ENCODE measurements around the gene PABPN1. TPM values are rescaled to one million over a fixed set of nuclear protein-coding genes. Genes with fewer than 3 reads are reported as not detected.
A peak's percentile ranks its signal among the peaks of the same experiment; 100 is the strongest.

The PABPN1 gene
- polyA plus RNA-seq, 1 donor from 2014 or later = 431 TPM

DNA sequence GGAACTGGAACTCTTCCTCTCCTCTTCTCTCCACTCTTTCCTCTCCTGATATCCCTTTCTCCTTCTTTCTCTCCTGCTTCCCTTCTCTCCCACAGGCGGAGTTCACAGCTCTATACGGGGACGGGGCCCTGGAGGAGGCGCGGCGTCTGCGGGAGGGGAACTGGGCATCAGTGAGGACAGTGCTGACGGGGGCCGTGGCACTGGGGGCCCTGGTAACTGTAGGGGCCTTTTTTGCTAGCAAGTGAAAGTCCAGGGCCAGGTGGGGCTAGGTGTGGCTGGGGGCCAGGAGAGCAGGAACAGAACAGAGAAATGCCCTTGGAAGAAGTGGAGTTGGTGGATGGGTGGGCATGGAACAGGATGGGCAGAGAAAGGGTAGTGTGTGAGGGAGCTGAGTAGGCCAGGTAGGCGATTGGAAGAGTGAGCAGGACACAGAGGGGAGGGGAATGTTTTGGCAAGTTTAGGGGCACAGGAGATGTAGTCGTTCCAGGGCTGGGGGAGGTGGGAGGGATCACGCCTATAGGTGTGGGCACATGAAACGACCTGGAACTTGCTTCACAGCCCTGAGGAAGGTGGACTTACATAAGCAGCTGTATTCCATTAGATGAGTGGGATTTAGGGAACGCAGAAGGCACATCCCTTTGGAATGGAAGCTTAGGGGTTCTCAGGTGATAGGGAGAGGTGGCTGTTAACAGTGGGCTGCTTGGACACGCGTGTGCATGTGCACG lies 12.4 kb upstream of the PABPN1 start:
- Histone ChIP-seq H3K27me3 (ENCODE audit: insufficient read depth, low read depth, low read length) (no peaks in the 10 kb centered on the region), H3K4me3 (ENCODE audit: low read length) (peak overlapping the region; percentile 84), H3K27ac (ENCODE audit: low read length) (no peak overlapping the region), H3K79me2 (replicated peaks; ENCODE audit: insufficient read depth, low read length) (peaks cover 25% of the 10 kb centered on the region), H4K20me1 (ENCODE audit: insufficient read depth) (no peaks in the 10 kb centered on the region), H3F3A (ENCODE audit: insufficient read depth, low read length, poor library complexity, severe bottlenecking) (no peaks in the 10 kb centered on the region), H3K4me2 (ENCODE audit: low read length) (no peak overlapping the region), H3K36me3 (ENCODE audit: insufficient read depth, low read length) (no peaks in the 10 kb centered on the region), H2AFZ (ENCODE audit: low read depth, low read length) (no peak overlapping the region), H3K9ac (ENCODE audit: low read length) (no peak overlapping the region), H3K9me3 (ENCODE audit: low read length) (no peaks in the 10 kb centered on the region), H3K9me2 (ENCODE audit: insufficient read depth, low read length) (no peaks in the 10 kb centered on the region)
- TF ChIP-seq, protein P1, sequence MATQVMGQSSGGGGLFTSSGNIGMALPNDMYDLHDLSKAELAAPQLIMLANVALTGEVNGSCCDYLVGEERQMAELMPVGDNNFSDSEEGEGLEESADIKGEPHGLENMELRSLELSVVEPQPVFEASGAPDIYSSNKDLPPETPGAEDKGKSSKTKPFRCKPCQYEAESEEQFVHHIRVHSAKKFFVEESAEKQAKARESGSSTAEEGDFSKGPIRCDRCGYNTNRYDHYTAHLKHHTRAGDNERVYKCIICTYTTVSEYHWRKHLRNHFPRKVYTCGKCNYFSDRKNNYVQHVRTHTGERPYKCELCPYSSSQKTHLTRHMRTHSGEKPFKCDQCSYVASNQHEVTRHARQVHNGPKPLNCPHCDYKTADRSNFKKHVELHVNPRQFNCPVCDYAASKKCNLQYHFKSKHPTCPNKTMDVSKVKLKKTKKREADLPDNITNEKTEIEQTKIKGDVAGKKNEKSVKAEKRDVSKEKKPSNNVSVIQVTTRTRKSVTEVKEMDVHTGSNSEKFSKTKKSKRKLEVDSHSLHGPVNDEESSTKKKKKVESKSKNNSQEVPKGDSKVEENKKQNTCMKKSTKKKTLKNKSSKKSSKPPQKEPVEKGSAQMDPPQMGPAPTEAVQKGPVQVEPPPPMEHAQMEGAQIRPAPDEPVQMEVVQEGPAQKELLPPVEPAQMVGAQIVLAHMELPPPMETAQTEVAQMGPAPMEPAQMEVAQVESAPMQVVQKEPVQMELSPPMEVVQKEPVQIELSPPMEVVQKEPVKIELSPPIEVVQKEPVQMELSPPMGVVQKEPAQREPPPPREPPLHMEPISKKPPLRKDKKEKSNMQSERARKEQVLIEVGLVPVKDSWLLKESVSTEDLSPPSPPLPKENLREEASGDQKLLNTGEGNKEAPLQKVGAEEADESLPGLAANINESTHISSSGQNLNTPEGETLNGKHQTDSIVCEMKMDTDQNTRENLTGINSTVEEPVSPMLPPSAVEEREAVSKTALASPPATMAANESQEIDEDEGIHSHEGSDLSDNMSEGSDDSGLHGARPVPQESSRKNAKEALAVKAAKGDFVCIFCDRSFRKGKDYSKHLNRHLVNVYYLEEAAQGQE (IDR thresholded peaks at IDR 0.05; ENCODE audit: borderline replicate concordance) = no peak
- TF ChIP-seq POLR2AphosphoS5 (IDR thresholded peaks at IDR 0.05) = no peak
- TF ChIP-seq CTCF (IDR thresholded peaks at IDR 0.05; ENCODE audit: poor library complexity, severe bottlenecking) = no peak
- TF ChIP-seq MXI1 (conservative IDR thresholded peaks at IDR 0.05; ENCODE audit: poor library complexity, severe bottlenecking) = no peak
- TF ChIP-seq TAF1 (IDR thresholded peaks at IDR 0.05; ENCODE audit: low read depth) = no peak
- TF ChIP-seq EP300 (conservative IDR thresholded peaks at IDR 0.05; ENCODE audit: poor library complexity, severe bottlenecking) = no peak
- TF ChIP-seq EZH2 (IDR thresholded peaks at IDR 0.05; ENCODE audit: borderline replicate concordance, insufficient read depth, low read length, poor library complexity, severe bottlenecking) = no peak
- TF ChIP-seq RAD21 (conservative IDR thresholded peaks at IDR 0.05) = no peak
- no peak for TF ChIP-seq SMC3 (conservative IDR thresholded peaks at IDR 0.05; ENCODE audit: poor library complexity)

- no peaks in the 10 kb centered on the region for H3F3A ChIP-seq (ENCODE audit: insufficient read depth, low read length, poor library complexity, severe bottlenecking)
- no peak overlapping the region for H2AFZ ChIP-seq (ENCODE audit: low read depth, low read length)
- no peaks in the 10 kb centered on the region for H3K36me3 ChIP-seq (ENCODE audit: insufficient read depth, low read length)
- H3K4me3 ChIP-seq (ENCODE audit: low read length) = no peak overlapping the region
- no peak overlapping the region for H3K27ac ChIP-seq (ENCODE audit: low read length)
- H4K20me1 ChIP-seq (ENCODE audit: insufficient read depth) = no peaks in the 10 kb centered on the region
- no peak overlapping the region for H3K9ac ChIP-seq (ENCODE audit: low read length)
- no peaks in the 10 kb centered on the region for H3K9me2 ChIP-seq (ENCODE audit: insufficient read depth, low read length)
- H3K9me3 ChIP-seq (ENCODE audit: low read length) = no peaks in the 10 kb centered on the region
- H3K27me3 ChIP-seq (ENCODE audit: insufficient read depth, low read depth, low read length) = no peaks in the 10 kb centered on the region
- H3K4me2 ChIP-seq (ENCODE audit: low read length) = no peak overlapping the region
- peaks cover 25% of the 10 kb centered on the region for H3K79me2 ChIP-seq (replicated peaks; ENCODE audit: insufficient read depth, low read length)
- no peak for TF ChIP-seq EP300 (conservative IDR thresholded peaks at IDR 0.05; ENCODE audit: poor library complexity, severe bottlenecking)
- no peak for TF ChIP-seq MXI1 (conservative IDR thresholded peaks at IDR 0.05; ENCODE audit: poor library complexity, severe bottlenecking)
- no peak for TF ChIP-seq CTCF (IDR thresholded peaks at IDR 0.05; ENCODE audit: poor library complexity, severe bottlenecking)
- TF ChIP-seq EZH2 (IDR thresholded peaks at IDR 0.05; ENCODE audit: borderline replicate concordance, insufficient read depth, low read length, poor library complexity, severe bottlenecking) = no peak
- no peak for TF ChIP-seq POLR2AphosphoS5 (IDR thresholded peaks at IDR 0.05)
- no peak for TF ChIP-seq SMC3 (conservative IDR thresholded peaks at IDR 0.05; ENCODE audit: poor library complexity)
- no peak for TF ChIP-seq TAF1 (IDR thresholded peaks at IDR 0.05; ENCODE audit: low read depth)
- no peak for TF ChIP-seq RAD21 (conservative IDR thresholded peaks at IDR 0.05)
- TF ChIP-seq, protein P1 (IDR thresholded peaks at IDR 0.05; ENCODE audit: borderline replicate concordance) = no peak
Observed at GRCh38 chr14:23310546-23310945, 10.7 kb upstream of the PABPN1 start.

All from neural cell (in vitro differentiated cells).